Vagina (tissue), 2 donors: ENCODE measurements around the gene RAG2. TPM values are rescaled to one million over a fixed set of nuclear protein-coding genes. Genes with fewer than 3 reads are reported as not detected.

Source experiments
- DNase-seq, 2 donors: peaks; one replicate each; pipeline ENCODE4 v3.0.0-alpha.2; 2017; ENCODE audit errors: extremely low spot score in 2 of 2
- H3K27ac ChIP-seq: fragments of 200-600 bp; sonication (generic); one replicate; pipeline ENCODE4 v1.5.1; 2019
- H3K27me3 ChIP-seq: fragments of 200-600 bp; sonication (generic); one replicate; pipeline ENCODE4 v1.5.1; 2019
- H3K36me3 ChIP-seq, 2 donors: fragments of 200-600 bp; sonication (generic); one replicate each; pipeline ENCODE4 v1.5.1; 2017 to 2019
- H3K4me1 ChIP-seq: fragments of 200-600 bp; sonication (generic); one replicate; pipeline ENCODE4 v1.5.1; 2019
- H3K4me3 ChIP-seq, 2 donors: fragments of 200-600 bp; sonication (generic); 1 replicate in 1 of 2; 2 replicates in 1 of 2; pipeline ENCODE4 v1.5.1; 2016 to 2019
- H3K9me3 ChIP-seq: fragments of 200-600 bp; sonication (generic); one replicate; pipeline ENCODE4 v1.5.1; 2019
- CTCF ChIP-seq, 3 experiments: fragments of 450-650 bp in 2 of 3; fragments of 200-600 bp in 1 of 3; sonication (generic) in 1 of 3; IDR thresholded peaks; one replicate each; pipeline ENCODE4 v1.5.1; 2017 to 2019; ENCODE audit warnings: antibody characterized with exemption in 3 of 3, mild to moderate bottlenecking in 2 of 3, moderate library complexity in 2 of 3
- POLR2A ChIP-seq, 2 donors: fragments of 450-650 bp; IDR thresholded peaks; one replicate each; pipeline ENCODE4 v1.6.1; 2017; ENCODE audit warnings: antibody characterized with exemption in 2 of 2, mild to moderate bottlenecking in 2 of 2, moderate library complexity in 2 of 2
- POLR2AphosphoS5 ChIP-seq, 2 donors: sonication (generic); formaldehyde crosslinking; IDR thresholded peaks; one replicate each; pipeline ENCODE4 v1.9.0; 2017; ENCODE audit warnings: antibody characterized with exemption in 2 of 2, mild to moderate bottlenecking in 2 of 2, low read depth in 1 of 2; ENCODE audit not compliant: insufficient read depth in 1 of 2
- intact Hi-C: fragments of 100-400 bp; cut with DNase I; formaldehyde crosslinking; loops from one replicate; pipeline ENCODE4 v1.15.1; 2023
- total RNA-seq: library from RNA; depleted of rRNA; stranded (reverse); fragments of >200 nt; gene quantifications from one replicate; pipeline ENCODE4 v1.2.3, GENCODE V29; 2016

The RAG2 gene
- total RNA-seq, 1 donor from 2014 or later: not detected

- Histone ChIP-seq H3K36me3 (no peaks in the 10 kb centered on the region), H3K27me3 (no peaks in the 10 kb centered on the region), H3K27ac (no peak overlapping the region), H3K4me1 (peaks cover 6% of the 10 kb centered on the region), H3K4me3 (no peak overlapping the region), H3K9me3 (no peaks in the 10 kb centered on the region)
- no peak for TF ChIP-seq POLR2A (IDR thresholded peaks at IDR 0.05)
- no peak for TF ChIP-seq POLR2AphosphoS5 (IDR thresholded peaks at IDR 0.05; ENCODE audit: insufficient read depth in 1 of 2, low read depth in 1 of 2)
- no peak for TF ChIP-seq CTCF (IDR thresholded peaks at IDR 0.05)
- intact Hi-C loops: no loop called here
- no peak for DNase-seq
Measured at GRCh38 chr11:36578458-36578857, 19.6 kb downstream of the RAG2 start.

GRCh38 chr11:36577859-36578258 lies 20.2 kb downstream of the RAG2 start:
- H3K27ac ChIP-seq: no peak overlapping the region
- no peak for DNase-seq
- no peaks in the 10 kb centered on the region for H3K9me3 ChIP-seq
- no peak overlapping the region for H3K4me3 ChIP-seq
- intact Hi-C loops: no loop called here
- peaks cover 6% of the 10 kb centered on the region for H3K4me1 ChIP-seq
- H3K27me3 ChIP-seq: no peaks in the 10 kb centered on the region
- no peaks in the 10 kb centered on the region for H3K36me3 ChIP-seq
- no peak for TF ChIP-seq POLR2AphosphoS5 (IDR thresholded peaks at IDR 0.05; ENCODE audit: insufficient read depth in 1 of 2, low read depth in 1 of 2)
- no peak for TF ChIP-seq CTCF (IDR thresholded peaks at IDR 0.05)

- Histone ChIP-seq H3K27me3 (no peaks in the 10 kb centered on the region), H3K4me3 (no peak overlapping the region), H3K4me1 (peaks cover 6% of the 10 kb centered on the region), H3K9me3 (no peaks in the 10 kb centered on the region), H3K36me3 (no peaks in the 10 kb centered on the region), H3K27ac (no peak overlapping the region)
- TF ChIP-seq POLR2A (IDR thresholded peaks at IDR 0.05): no peak
- no peak for TF ChIP-seq CTCF (IDR thresholded peaks at IDR 0.05)
- TF ChIP-seq POLR2AphosphoS5 (IDR thresholded peaks at IDR 0.05; ENCODE audit: insufficient read depth in 1 of 2, low read depth in 1 of 2): no peak
- no peak for DNase-seq
- intact Hi-C loops: no loop called here
Measured at GRCh38 chr11:36577373-36577772, 20.7 kb downstream of the RAG2 start.

- H3K9me3 ChIP-seq: no peaks in the 10 kb centered on the region
- TF ChIP-seq POLR2AphosphoS5 (IDR thresholded peaks at IDR 0.05; ENCODE audit: insufficient read depth in 1 of 2, low read depth in 1 of 2): no peak
- TF ChIP-seq CTCF (IDR thresholded peaks at IDR 0.05): no peak
- no peak for TF ChIP-seq POLR2A (IDR thresholded peaks at IDR 0.05)
- no peak overlapping the region for H3K4me3 ChIP-seq
- DNase-seq: no peak
- no peaks in the 10 kb centered on the region for H3K27me3 ChIP-seq
- H3K36me3 ChIP-seq: no peaks in the 10 kb centered on the region
- no peak overlapping the region for H3K27ac ChIP-seq
- intact Hi-C loops: no loop called here
- peaks cover 6% of the 10 kb centered on the region for H3K4me1 ChIP-seq
Measured at GRCh38 chr11:36574486-36574885, 23.6 kb downstream of the RAG2 start.

- H3K4me1 ChIP-seq: no peaks in the 10 kb centered on the region
- no peak overlapping the region for H3K27ac ChIP-seq
- H3K4me3 ChIP-seq: no peak overlapping the region
- no peaks in the 10 kb centered on the region for H3K36me3 ChIP-seq
- H3K9me3 ChIP-seq: no peaks in the 10 kb centered on the region
- intact Hi-C loops: loop anchor here (10.0 kb wide), 1 partner anchor 96 kb away; no protein-coding TSS in a partner anchor
- no peak for TF ChIP-seq POLR2A (IDR thresholded peaks at IDR 0.05)
- TF ChIP-seq CTCF (IDR thresholded peaks at IDR 0.05): no peak
- no peak for TF ChIP-seq POLR2AphosphoS5 (IDR thresholded peaks at IDR 0.05; ENCODE audit: insufficient read depth in 1 of 2, low read depth in 1 of 2)
- no peaks in the 10 kb centered on the region for H3K27me3 ChIP-seq
- no peak for DNase-seq
Measured at GRCh38 chr11:36569095-36569494, 28.9 kb downstream of the RAG2 start.
